Activated T-helper 17 cell treated with anti-CD3 and anti-CD28 coated beads, Interleukin-2, amount 50 U/mL, for 72 hours (primary cell): Measurements from ENCODE around the gene CCDC63. TPM values are rescaled to one million over a fixed set of nuclear protein-coding genes. Genes with fewer than 3 reads are reported as not detected.

Experiments
- ATAC-seq: fragments of 150-1000 bp; cut with Tn5 transposase; replicated peaks from 2 replicates; pipeline ENCODE4 v1.10.0; 2021; ENCODE audit warnings: mild to moderate bottlenecking, moderate library complexity
- H3K27ac Mint-ChIP-seq: one replicate; pipeline ENCODE4 v1.8.0; 2022; ENCODE audit warnings: mixed read lengths
- H3K27me3 Mint-ChIP-seq: one replicate; pipeline ENCODE4 v1.8.0; 2022; ENCODE audit warnings: mixed read lengths
- H3K36me3 Mint-ChIP-seq: one replicate; pipeline ENCODE4 v1.8.0; 2022; ENCODE audit warnings: low read depth, mild to moderate bottlenecking, mixed read lengths
- H3K4me1 Mint-ChIP-seq: one replicate; pipeline ENCODE4 v1.8.0; 2022; ENCODE audit warnings: mixed read lengths
- H3K4me3 Mint-ChIP-seq: one replicate; pipeline ENCODE4 v1.8.0; 2022; ENCODE audit warnings: mild to moderate bottlenecking, mixed read lengths
- H3K9me3 Mint-ChIP-seq: one replicate; pipeline ENCODE4 v1.8.0; 2022; ENCODE audit warnings: mixed read lengths
- total RNA-seq, 2 donors: library from RNA; stranded (reverse); gene quantifications; one replicate each; pipeline ENCODE4 v1.2.3, GENCODE V29; 2022

The CCDC63 gene
- total RNA-seq, 2 donors from 2014 or later: not detected

DNA sequence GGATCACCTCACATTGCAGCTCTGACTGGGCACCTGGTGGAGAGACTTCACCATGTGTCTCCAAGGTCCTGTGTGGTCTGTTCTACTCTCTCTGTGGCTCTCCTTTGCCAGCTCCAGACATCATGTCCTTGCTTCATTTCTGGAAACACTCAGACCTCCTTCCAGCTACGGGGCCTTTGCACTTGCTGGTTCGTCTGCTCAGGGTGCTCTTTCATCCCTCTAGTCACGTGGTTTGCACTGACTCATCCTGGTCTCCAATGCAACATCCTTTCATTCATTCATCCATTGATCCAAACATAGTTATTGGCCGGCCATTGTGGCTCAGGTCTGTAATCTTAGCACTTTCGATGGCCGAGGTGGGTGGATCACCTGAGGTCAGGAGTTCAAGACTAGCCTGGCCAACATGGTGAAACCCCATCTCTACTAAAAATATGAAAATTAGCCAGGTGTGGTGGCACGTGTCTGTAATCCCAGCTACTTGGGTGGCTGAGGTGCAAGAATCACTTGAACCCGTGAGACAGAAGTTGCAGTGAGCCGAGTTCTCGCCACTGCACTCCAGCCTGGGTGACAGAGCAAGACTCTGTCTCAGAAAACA lies 23.9 kb upstream of the CCDC63 start:
- peaks cover 4% of the 10 kb centered on the region for H3K27me3 Mint-ChIP-seq
- H3K4me1 Mint-ChIP-seq: peaks cover 7% of the 10 kb centered on the region
- H3K9me3 Mint-ChIP-seq: no peaks in the 10 kb centered on the region
- ATAC-seq: no peak
- no peak overlapping the region for H3K4me3 Mint-ChIP-seq
- H3K27ac Mint-ChIP-seq: no peak overlapping the region
- no peaks in the 10 kb centered on the region for H3K36me3 Mint-ChIP-seq

- peaks cover 7% of the 10 kb centered on the region for H3K4me1 Mint-ChIP-seq
- H3K36me3 Mint-ChIP-seq: no peaks in the 10 kb centered on the region
- H3K27ac Mint-ChIP-seq: no peak overlapping the region
- H3K9me3 Mint-ChIP-seq: no peaks in the 10 kb centered on the region
- no peak overlapping the region for H3K4me3 Mint-ChIP-seq
- peaks cover 4% of the 10 kb centered on the region for H3K27me3 Mint-ChIP-seq
- ATAC-seq: no peak
Observed at GRCh38 chr12:110824342-110824741, 22.4 kb upstream of the CCDC63 start.

DNA sequence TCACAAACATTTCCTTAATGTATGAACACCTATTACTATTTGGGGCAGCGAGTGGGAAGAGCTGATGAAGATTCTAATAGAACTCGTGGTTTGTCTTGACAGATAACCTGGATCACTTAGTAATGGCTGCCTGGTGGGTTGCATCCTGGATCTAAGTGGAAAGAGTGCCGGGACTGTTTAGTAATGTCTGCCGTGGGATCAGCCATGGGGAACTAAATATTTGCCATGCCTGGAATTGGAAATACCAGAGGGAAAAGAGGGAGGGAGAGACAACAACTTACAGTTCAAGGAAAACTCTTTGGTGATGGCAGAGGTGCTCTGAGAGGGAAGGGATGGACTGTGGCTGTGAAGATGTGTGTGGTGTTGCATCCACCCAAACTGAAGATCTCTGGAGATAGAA lies 21.3 kb upstream of the CCDC63 start:
- Mint-ChIP-seq H3K4me1 (peaks cover 7% of the 10 kb centered on the region), H3K36me3 (no peaks in the 10 kb centered on the region), H3K27ac (peak overlapping the region; percentile 72), H3K27me3 (peaks cover 4% of the 10 kb centered on the region), H3K4me3 (no peak overlapping the region), H3K9me3 (no peaks in the 10 kb centered on the region)
- ATAC-seq: no peak

- Mint-ChIP-seq H3K4me3 (peak overlapping the region; percentile 65), H3K27me3 (peaks cover 4% of the 10 kb centered on the region), H3K4me1 (peaks cover 7% of the 10 kb centered on the region)
Observed at GRCh38 chr12:110826592-110827200, 20.1 kb upstream of the CCDC63 start.

DNA sequence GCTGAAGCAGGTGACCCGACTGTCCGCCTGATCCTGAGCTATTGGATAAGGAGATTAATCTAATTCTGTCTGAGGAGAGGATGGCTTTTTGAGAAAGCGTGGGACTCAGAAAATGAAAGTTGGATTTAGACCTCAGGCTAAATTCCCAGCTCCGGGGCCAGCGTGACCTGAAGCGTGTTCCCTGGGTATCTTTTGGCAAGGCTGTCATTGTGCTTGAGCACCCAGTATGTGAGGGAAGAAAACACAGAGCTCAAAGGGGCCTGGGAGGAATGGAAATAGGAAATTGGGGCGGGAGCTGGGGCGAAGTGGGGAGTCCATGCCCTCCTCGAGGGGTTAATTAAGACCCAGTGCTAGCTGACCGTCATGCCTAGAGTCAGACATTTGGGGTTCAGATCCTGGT lies 17.5 kb upstream of the CCDC63 start:
- no peak for ATAC-seq
- Mint-ChIP-seq H3K4me3 (no peak overlapping the region), H3K27ac (no peak overlapping the region), H3K36me3 (no peaks in the 10 kb centered on the region), H3K4me1 (peaks cover 7% of the 10 kb centered on the region), H3K27me3 (peaks cover 4% of the 10 kb centered on the region), H3K9me3 (no peaks in the 10 kb centered on the region)

More at GRCh38 chr12:110826592-110827200, 20.1 kb upstream of the CCDC63 start:
- peak overlapping the region; percentile 17 for H3K27ac Mint-ChIP-seq
- no peaks in the 10 kb centered on the region for H3K9me3 Mint-ChIP-seq
- peak; percentile 98 for ATAC-seq
- no peaks in the 10 kb centered on the region for H3K36me3 Mint-ChIP-seq

GRCh38 chr12:110836291-110836690 lies 10.5 kb upstream of the CCDC63 start:
- H3K9me3 Mint-ChIP-seq: no peaks in the 10 kb centered on the region

DNA sequence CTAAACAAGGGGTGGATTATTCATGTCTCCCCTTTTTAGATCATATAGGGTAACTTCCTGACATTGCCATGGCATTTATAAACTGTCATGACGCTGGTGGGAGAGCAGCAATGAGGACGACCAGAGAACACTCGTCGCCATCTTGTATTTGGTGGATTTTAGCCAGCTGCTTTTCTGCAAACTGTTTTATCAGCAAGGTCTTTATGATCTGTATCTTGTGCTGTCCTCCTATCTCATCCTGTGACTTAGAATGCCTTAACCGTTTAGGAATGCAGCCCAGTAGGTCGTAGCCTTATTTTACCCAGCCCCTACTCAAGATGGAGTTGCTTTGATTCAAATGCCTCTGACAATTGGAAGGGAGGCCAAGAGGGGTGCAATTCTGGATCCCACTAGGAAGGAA lies 5.8 kb upstream of the CCDC63 start:
- Mint-ChIP-seq H3K9me3 (no peaks in the 10 kb centered on the region), H3K27me3 (peaks cover 15% of the 10 kb centered on the region), H3K4me1 (no peaks in the 10 kb centered on the region), H3K27ac (no peak overlapping the region), H3K36me3 (no peaks in the 10 kb centered on the region), H3K4me3 (no peak overlapping the region)
- no peak for ATAC-seq

More at GRCh38 chr12:110836291-110836690, 10.5 kb upstream of the CCDC63 start:
- H3K27ac Mint-ChIP-seq: no peak overlapping the region
- H3K4me1 Mint-ChIP-seq: no peaks in the 10 kb centered on the region
- no peak for ATAC-seq
- no peaks in the 10 kb centered on the region for H3K36me3 Mint-ChIP-seq
- H3K4me3 Mint-ChIP-seq: no peak overlapping the region
- H3K27me3 Mint-ChIP-seq: no peaks in the 10 kb centered on the region

GRCh38 chr12:110844131-110844530 lies 2.7 kb upstream of the CCDC63 start:
- Mint-ChIP-seq H3K4me1 (no peaks in the 10 kb centered on the region), H3K27ac (no peak overlapping the region), H3K36me3 (no peaks in the 10 kb centered on the region), H3K27me3 (peaks cover 33% of the 10 kb centered on the region), H3K9me3 (no peaks in the 10 kb centered on the region), H3K4me3 (no peak overlapping the region)
- ATAC-seq: no peak

DNA sequence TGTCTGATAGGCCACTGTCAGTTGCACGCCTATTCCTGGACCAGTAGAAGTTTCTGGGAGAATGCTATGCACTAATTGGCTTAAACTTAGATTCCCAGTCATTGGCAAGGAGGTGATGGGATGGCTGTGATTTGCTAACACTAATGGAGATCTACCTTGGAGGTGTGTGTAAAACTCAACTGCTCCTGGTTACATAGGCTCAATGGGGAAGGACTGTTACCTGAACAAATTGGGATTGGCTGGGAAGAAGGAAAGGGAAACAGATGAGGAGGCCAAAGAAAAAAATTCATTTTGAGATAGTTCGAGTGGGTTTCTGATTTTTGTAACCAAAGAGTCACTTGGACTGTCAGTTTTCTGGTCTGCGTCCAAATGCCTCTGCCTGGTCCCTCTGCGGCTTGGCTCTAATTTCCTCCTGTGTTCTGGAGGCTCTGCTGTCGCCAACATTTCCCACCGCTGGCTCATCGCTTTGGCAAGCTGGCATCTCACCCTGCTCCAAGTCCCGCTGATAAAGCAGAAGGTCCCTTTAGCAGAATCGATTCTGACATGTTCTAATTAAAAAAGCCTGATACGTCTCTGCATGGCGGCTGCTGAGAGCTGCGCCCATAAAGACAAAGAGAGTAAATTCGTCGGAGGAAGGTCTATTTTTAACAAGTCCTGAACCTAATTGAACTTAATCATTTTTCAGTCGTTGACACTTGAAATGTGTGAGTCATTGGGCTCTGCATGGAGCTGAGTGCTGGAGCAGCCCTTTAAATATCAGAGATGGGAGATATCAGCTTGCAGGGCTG lies 2.0 kb upstream of the CCDC63 start:
- Mint-ChIP-seq H3K36me3 (no peaks in the 10 kb centered on the region), H3K27me3 (peaks cover 33% of the 10 kb centered on the region), H3K4me3 (no peak overlapping the region), H3K9me3 (no peaks in the 10 kb centered on the region), H3K4me1 (no peaks in the 10 kb centered on the region), H3K27ac (no peak overlapping the region)
- ATAC-seq: no peak

GRCh38 chr12:110845339-110845682 lies 1.5 kb upstream of the CCDC63 start:
- no peaks in the 10 kb centered on the region for H3K9me3 Mint-ChIP-seq
- no peak for ATAC-seq
- peaks cover 36% of the 10 kb centered on the region for H3K27me3 Mint-ChIP-seq
- no peaks in the 10 kb centered on the region for H3K4me1 Mint-ChIP-seq
- no peak overlapping the region for H3K4me3 Mint-ChIP-seq
- no peaks in the 10 kb centered on the region for H3K36me3 Mint-ChIP-seq
- H3K27ac Mint-ChIP-seq: no peak overlapping the region

- no peaks in the 10 kb centered on the region for H3K36me3 Mint-ChIP-seq
- H3K9me3 Mint-ChIP-seq: no peaks in the 10 kb centered on the region
- peaks cover 48% of the 10 kb centered on the region for H3K27me3 Mint-ChIP-seq
- no peak for ATAC-seq
- H3K4me1 Mint-ChIP-seq: no peaks in the 10 kb centered on the region
- H3K4me3 Mint-ChIP-seq: no peak overlapping the region
- no peak overlapping the region for H3K27ac Mint-ChIP-seq
Observed at GRCh38 chr12:110848314-110848923, 1.6 kb downstream of the CCDC63 start.

- H3K27ac Mint-ChIP-seq: no peak overlapping the region
- H3K4me3 Mint-ChIP-seq: no peak overlapping the region
- H3K4me1 Mint-ChIP-seq: no peaks in the 10 kb centered on the region
- no peaks in the 10 kb centered on the region for H3K9me3 Mint-ChIP-seq
- H3K27me3 Mint-ChIP-seq: peaks cover 46% of the 10 kb centered on the region
- H3K36me3 Mint-ChIP-seq: no peaks in the 10 kb centered on the region
- no peak for ATAC-seq
Observed at GRCh38 chr12:110849221-110849620, 2.4 kb downstream of the CCDC63 start.

DNA sequence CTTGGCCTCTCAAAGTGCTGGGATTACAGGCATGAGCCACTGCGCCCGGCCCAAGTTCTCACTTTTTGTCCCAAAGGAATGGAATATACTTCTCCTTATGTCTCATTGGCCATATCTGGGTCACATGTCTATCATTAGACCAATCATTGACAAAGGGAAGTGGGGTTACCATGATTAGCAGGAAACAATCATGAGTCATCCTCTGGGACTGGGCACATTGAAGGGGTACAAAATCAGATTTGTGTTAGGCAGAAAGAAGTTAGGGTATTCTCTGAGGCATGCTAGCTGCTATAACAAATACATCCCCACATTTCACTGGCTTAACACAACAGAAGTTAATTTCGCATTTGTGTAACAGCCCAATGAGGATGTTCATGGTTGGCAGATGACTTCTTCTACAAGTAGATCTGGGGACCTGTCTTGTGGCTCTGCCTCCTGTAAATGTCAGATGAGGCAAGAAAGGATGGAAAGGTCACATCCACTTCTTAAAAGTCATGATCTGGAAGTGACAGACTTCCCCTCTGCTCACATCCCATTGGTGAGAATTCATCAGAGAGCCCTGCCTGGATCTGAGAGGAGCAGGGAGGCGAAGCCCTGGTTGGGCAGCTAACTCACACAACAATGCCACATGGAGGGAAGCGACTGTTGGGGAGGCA lies 3.1 kb downstream of the CCDC63 start:
- Mint-ChIP-seq H3K27me3 (peaks cover 40% of the 10 kb centered on the region), H3K9me3 (no peaks in the 10 kb centered on the region), H3K27ac (no peak overlapping the region), H3K4me3 (no peak overlapping the region), H3K36me3 (no peaks in the 10 kb centered on the region), H3K4me1 (no peaks in the 10 kb centered on the region)
- ATAC-seq: no peak

- Mint-ChIP-seq H3K27ac (no peak overlapping the region), H3K27me3 (peaks cover 37% of the 10 kb centered on the region), H3K9me3 (no peaks in the 10 kb centered on the region), H3K4me3 (no peak overlapping the region), H3K4me1 (no peaks in the 10 kb centered on the region), H3K36me3 (no peaks in the 10 kb centered on the region)
- no peak for ATAC-seq
Observed at GRCh38 chr12:110850762-110851161, 4.0 kb downstream of the CCDC63 start.
